Endothelial cell (in vitro differentiated cells): ENCODE data around the gene LSM12. TPM values are rescaled to one million over a fixed set of nuclear protein-coding genes. Genes with fewer than 3 reads are reported as not detected.

Experiments used
- DNase-seq: peaks from one replicate; pipeline ENCODE4 v3.0.0; 2021; ENCODE audit warnings: low spot score
- H3K27ac Mint-ChIP-seq: one replicate; pipeline ENCODE4 v1.8.0; 2021; ENCODE audit warnings: mixed read lengths, inconsistent platforms; ENCODE audit not compliant: unreplicated experiment
- H3K27me3 Mint-ChIP-seq: one replicate; pipeline ENCODE4 v1.8.0; 2021; ENCODE audit warnings: mild to moderate bottlenecking, moderate library complexity, mixed read lengths, inconsistent platforms; ENCODE audit not compliant: unreplicated experiment
- H3K36me3 Mint-ChIP-seq: one replicate; pipeline ENCODE4 v1.8.0; 2021; ENCODE audit warnings: mild to moderate bottlenecking, low read depth, mixed read lengths, inconsistent platforms; ENCODE audit not compliant: unreplicated experiment
- H3K4me1 Mint-ChIP-seq: one replicate; pipeline ENCODE4 v1.8.0; 2021; ENCODE audit warnings: mild to moderate bottlenecking, mixed read lengths, inconsistent platforms; ENCODE audit not compliant: unreplicated experiment
- H3K4me3 Mint-ChIP-seq: one replicate; pipeline ENCODE4 v1.8.0; 2021; ENCODE audit warnings: mild to moderate bottlenecking, mixed read lengths, inconsistent platforms; ENCODE audit not compliant: unreplicated experiment
- H3K9me3 Mint-ChIP-seq: one replicate; pipeline ENCODE4 v1.8.0; 2021; ENCODE audit warnings: mixed read lengths, inconsistent platforms; ENCODE audit not compliant: unreplicated experiment
- long read RNA-seq: library from polyadenylated mRNA; unstranded; transcript quantifications from one replicate; pipeline ENCODE4 v2.0.0, GENCODE V29; 2020; ENCODE audit not compliant: unreplicated experiment
- total RNA-seq: library from RNA; stranded (reverse); fragmentation: NEBNext Ultra II Directional; extraction: Animal tissue kit (Norgen Biotek cat#: 25700); gene quantifications from one replicate; pipeline ENCODE4 v1.2.1, GENCODE V29; 2021; ENCODE audit not compliant: unreplicated experiment
- TF ChIP-seq, protein P1 (sequence below): fragments of 200-600 bp; sonication (generic); IDR thresholded peaks from one replicate; pipeline ENCODE4 v1.5.0; 2021; ENCODE audit warnings: antibody characterized with exemption; ENCODE audit not compliant: unreplicated experiment

Gene LSM12
- total RNA-seq, result 63.0 TPM
- long read RNA-seq, transcript LSM12-201 (5 exons, 2,308 nt), result major isoform, 23 of 33 reads
- long read RNA-seq, partial matches to known transcripts, result 0 of 33 reads
- long read RNA-seq, other reads (novel, unspliced or antisense), result 10 of 33 reads

DNA sequence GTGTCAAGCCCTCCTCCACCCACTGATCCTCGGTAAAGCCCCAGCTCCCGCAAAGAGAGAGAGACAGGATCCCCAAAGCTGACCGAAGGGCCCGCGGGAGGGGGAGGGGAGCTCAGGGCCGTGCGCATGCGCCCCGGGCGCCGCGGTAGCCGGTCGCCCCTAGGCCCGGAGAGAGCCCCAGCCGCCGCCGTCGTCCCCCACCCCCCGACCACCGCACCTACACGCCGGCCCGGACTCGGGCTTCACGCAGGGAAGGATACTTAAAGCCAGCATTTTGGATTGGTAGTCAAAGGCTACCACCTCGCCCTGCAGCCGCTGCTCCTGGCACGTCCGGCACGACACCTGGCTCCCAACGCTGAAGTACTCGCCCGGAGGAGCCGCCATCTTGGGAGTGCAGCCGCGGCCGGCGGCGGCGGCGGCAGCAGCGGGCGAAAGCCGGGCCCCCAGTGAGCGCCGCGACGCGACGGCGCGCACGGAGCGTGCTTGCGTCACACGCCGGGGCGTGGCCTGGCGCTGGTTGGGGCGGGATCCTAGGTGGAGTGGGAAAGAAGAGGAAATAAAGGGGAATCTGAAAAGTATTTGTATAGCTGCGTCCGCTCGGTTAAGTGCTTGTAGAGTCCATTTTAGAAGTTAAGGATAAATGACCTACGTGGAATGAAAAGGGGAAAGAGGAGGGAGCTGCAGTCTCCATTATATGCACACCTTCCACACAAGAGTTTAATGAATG, at the start of gene LSM12:
Gene LSM12, minus strand, starts transcription at position 468 of the 727 bp plus-strand sequence. Its CDS starts 84 bp downstream, at position 384.
- peak within 1 kb of the TSS; percentile 95 for H3K4me3 Mint-ChIP-seq
- peak within 1 kb of the TSS; percentile 98 for H3K27ac Mint-ChIP-seq
- no peaks in the 10 kb centered on the region for H3K9me3 Mint-ChIP-seq
- peaks cover 9% of the 10 kb centered on the region for H3K36me3 Mint-ChIP-seq
- H3K4me1 Mint-ChIP-seq, result peaks cover 28% of the 10 kb centered on the region
- peaks cover 18% of the 10 kb centered on the region for H3K27me3 Mint-ChIP-seq
- peak; percentile 94 for DNase-seq
- TF ChIP-seq, protein P1, sequence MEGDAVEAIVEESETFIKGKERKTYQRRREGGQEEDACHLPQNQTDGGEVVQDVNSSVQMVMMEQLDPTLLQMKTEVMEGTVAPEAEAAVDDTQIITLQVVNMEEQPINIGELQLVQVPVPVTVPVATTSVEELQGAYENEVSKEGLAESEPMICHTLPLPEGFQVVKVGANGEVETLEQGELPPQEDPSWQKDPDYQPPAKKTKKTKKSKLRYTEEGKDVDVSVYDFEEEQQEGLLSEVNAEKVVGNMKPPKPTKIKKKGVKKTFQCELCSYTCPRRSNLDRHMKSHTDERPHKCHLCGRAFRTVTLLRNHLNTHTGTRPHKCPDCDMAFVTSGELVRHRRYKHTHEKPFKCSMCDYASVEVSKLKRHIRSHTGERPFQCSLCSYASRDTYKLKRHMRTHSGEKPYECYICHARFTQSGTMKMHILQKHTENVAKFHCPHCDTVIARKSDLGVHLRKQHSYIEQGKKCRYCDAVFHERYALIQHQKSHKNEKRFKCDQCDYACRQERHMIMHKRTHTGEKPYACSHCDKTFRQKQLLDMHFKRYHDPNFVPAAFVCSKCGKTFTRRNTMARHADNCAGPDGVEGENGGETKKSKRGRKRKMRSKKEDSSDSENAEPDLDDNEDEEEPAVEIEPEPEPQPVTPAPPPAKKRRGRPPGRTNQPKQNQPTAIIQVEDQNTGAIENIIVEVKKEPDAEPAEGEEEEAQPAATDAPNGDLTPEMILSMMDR, result no peak

DNA sequence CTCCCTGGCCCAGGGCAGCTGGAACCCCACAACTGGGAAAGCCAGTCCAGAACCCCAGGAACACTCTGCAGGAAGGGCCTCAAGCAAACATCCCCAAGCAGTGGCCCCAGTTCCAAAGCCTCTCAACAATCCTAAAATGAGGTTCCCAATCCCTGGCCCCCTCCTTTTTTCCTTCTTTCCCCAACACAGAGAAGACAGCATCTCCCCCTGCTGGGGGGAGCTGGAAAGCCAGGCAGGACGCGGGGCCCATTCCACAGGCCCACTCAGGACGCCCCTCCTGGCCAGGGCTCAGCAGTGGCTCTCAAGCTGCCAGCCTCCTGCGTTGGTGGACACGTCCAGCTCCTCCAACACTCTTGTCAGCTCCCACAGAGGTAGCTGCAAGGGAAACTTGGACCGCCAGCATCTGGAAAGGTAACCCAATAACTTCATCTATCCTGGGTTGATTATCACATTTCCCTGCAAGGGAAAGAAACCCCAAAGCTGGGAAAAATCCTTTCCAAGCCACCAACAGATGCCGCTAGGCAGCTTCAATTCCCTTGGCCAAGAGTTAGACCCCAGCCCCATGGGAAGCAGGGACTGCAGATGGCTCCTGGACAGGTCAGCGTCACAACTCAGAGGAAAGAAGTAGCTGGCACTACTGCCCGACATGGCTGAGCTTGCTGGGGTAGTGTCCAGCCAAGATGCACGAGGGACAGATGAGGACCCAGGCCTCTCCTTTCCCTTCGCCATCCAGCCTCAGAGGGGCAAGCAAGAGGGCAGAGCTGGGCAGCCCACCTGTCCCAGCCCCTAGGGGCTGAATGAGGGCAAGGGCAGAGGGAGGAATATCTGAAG, 49.3 kb upstream of the LSM12 start:
- H3K27me3 Mint-ChIP-seq, result peaks cover 17% of the 10 kb centered on the region
- H3K4me1 Mint-ChIP-seq, result peaks cover 62% of the 10 kb centered on the region
- DNase-seq, result peak; percentile 73
- no peak overlapping the region for H3K27ac Mint-ChIP-seq
- TF ChIP-seq, protein P1, result peak; percentile 87
- peaks cover 6% of the 10 kb centered on the region for H3K36me3 Mint-ChIP-seq
- H3K4me3 Mint-ChIP-seq, result no peak overlapping the region
- H3K9me3 Mint-ChIP-seq, result no peaks in the 10 kb centered on the region

DNA sequence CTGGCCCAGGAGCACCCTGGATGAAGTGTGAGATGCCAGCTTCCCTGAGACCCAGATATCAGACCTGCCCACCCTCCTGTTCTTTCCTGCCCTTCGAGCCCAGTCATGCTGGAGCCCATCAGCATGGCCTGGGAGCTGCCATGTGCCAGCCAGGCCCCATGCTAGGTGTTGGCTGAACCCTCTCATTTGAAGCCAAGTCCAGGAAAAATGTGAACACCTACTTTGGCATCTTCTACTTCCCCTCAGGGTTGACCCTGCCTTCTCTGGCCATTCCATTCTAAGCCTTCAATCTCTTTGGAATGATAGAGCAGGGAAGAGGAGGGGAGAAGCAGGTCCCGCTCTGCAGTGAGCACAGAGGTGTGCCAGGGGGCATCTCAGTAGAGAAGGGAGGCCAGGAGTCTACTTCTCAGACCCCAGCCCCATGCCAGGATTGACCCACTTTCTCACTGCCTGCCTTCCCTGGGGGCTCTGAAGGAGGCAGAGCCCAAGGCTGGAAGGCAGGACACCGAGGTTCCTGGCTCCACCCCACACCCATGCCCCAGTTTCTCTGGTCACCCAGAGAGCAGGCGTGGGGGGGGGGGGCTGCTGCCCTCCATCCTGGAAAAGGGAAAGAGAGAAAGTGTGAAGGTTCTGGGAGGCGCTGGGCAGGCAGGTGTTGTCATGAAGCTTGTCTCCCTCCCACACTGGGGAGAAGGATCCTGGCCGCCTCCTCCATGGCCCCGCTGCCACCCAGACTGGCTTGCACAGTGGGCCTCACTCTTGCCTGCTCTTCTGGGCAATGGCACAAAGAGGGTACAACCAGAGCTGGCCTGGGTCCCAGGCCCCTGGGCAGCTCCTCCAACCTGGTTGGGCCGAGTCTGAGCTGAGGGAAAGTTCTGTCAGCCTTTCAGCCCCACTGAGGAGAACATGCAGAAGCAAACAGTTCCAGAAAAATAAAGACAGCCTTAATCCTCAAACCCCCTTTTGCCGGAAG, 47.7 kb upstream of the LSM12 start:
- DNase-seq, result no peak
- peak overlapping the region; percentile 61 for H3K27ac Mint-ChIP-seq
- H3K4me1 Mint-ChIP-seq, result peaks cover 62% of the 10 kb centered on the region
- H3K9me3 Mint-ChIP-seq, result no peaks in the 10 kb centered on the region
- H3K4me3 Mint-ChIP-seq, result no peak overlapping the region
- TF ChIP-seq, protein P1, result no peak
- peaks cover 6% of the 10 kb centered on the region for H3K36me3 Mint-ChIP-seq
- H3K27me3 Mint-ChIP-seq, result peaks cover 14% of the 10 kb centered on the region

DNA sequence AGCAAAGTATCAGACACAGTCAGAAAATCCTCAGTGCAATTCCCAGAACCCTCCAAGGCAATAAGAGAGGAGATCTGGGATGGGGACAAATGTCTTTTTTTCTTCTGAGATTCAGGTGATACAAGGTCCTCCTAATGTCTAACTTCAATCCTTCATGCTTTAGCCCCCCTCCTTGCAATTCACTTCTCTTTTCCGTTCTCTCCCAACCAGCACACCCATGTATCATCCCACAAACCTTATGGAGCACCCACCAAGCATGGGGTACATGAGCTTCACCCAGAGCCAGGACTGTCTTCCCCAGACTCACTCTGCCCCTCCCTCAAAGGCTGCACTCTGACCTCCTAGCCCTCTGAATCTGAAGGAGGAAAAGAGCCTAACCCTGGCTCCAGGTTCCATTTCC, 46.9 kb upstream of the LSM12 start:
- peaks cover 60% of the 10 kb centered on the region for H3K4me1 Mint-ChIP-seq
- no peaks in the 10 kb centered on the region for H3K9me3 Mint-ChIP-seq
- DNase-seq, result no peak

More for the DNA sequence above, 46.9 kb upstream of the LSM12 start:
- Mint-ChIP-seq H3K4me3 (no peak overlapping the region), H3K36me3 (peaks cover 1% of the 10 kb centered on the region), H3K27me3 (peaks cover 13% of the 10 kb centered on the region), H3K27ac (peak overlapping the region; percentile 24)
- TF ChIP-seq, protein P1, result no peak
